ENCODE measurements around the gene TSHR.
"Not testable (repeated sequence)": the region's sequence is repeated elsewhere in the genome, so short reads cannot be mapped to it uniquely, and the experiment has no call there.

DNA sequence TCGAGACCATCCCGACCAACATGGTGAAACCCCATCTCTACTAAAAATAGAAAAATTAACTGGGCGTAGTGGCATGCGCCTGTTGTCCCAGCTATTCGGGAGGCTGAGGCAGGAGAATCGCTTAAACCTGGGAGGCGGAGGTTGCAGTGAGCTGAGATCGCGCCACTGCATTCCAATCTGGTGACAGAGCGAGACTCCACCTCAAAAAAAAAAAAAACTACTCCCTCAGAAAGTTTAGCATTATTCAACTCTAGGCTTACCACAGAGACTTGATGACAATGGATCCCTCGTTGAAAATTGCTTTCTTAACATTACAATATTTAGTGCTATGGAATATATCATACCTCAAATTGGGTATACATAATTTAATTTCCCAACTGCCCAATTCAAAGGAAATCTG, 43.4 kb upstream of the TSHR start:
- TF ChIP-seq CTCF, POLR2A, EP300 (IDR thresholded peaks at IDR 0.05): not testable (repeated sequence)
